ENCODE data around the gene ARID3A.
A peak's percentile ranks its signal among the peaks of the same experiment; 100 is the strongest.

The ARID3A gene

GRCh38 chr19:1000095-1000494 is 74.3 kb downstream of the ARID3A start, which contains the start of gene GRIN3B:
Gene GRIN3B, plus strand, starts transcription at chr19:1000419. Its CDS starts 19 bp downstream, at chr19:1000438.
- Histone ChIP-seq H3K27ac (ENCODE audit: low read length) (no peak within 1 kb of the TSS), H3F3A (ENCODE audit: insufficient read depth, low read length) (peaks cover 7% of the 10 kb centered on the region; the same call in 1 of the 2 replicates), H3K79me2 (ENCODE audit: low read length) (no peaks in the 10 kb centered on the region), H3K4me2 (ENCODE audit: low read depth, low read length) (peak within 1 kb of the TSS; percentile 48; the same call in 1 of the 2 replicates), H3K27me3 (replicated peaks; ENCODE audit: insufficient read depth, low read length) (peaks cover 51% of the 10 kb centered on the region), H3K4me1 (ENCODE audit: low read length) (peaks cover 5% of the 10 kb centered on the region), H3K9me2 (replicated peaks; ENCODE audit: insufficient read depth, low read length) (no peaks in the 10 kb centered on the region), H3K9me3 (replicated peaks; ENCODE audit: insufficient read depth, low read length) (no peaks in the 10 kb centered on the region), H2AFZ (ENCODE audit: low read length) (no peak within 1 kb of the TSS), H3K9ac (ENCODE audit: low read length) (no peak within 1 kb of the TSS), H3K36me3 (replicated peaks; ENCODE audit: insufficient read depth, low read length) (no peaks in the 10 kb centered on the region), H4K20me1 (ENCODE audit: insufficient read depth, low read length) (no peaks in the 10 kb centered on the region), H3K4me3 (ENCODE audit: low read length) (no peak within 1 kb of the TSS)
- no peak for TF ChIP-seq EZH2 (optimal IDR thresholded peaks at IDR 0.05; ENCODE audit: low read depth, low read length)
- TF ChIP-seq, protein P1, sequence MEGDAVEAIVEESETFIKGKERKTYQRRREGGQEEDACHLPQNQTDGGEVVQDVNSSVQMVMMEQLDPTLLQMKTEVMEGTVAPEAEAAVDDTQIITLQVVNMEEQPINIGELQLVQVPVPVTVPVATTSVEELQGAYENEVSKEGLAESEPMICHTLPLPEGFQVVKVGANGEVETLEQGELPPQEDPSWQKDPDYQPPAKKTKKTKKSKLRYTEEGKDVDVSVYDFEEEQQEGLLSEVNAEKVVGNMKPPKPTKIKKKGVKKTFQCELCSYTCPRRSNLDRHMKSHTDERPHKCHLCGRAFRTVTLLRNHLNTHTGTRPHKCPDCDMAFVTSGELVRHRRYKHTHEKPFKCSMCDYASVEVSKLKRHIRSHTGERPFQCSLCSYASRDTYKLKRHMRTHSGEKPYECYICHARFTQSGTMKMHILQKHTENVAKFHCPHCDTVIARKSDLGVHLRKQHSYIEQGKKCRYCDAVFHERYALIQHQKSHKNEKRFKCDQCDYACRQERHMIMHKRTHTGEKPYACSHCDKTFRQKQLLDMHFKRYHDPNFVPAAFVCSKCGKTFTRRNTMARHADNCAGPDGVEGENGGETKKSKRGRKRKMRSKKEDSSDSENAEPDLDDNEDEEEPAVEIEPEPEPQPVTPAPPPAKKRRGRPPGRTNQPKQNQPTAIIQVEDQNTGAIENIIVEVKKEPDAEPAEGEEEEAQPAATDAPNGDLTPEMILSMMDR (IDR thresholded peaks at IDR 0.05; ENCODE audit: low read length), result peak; percentile 46
- DNase-seq, result peak; percentile 49

DNA sequence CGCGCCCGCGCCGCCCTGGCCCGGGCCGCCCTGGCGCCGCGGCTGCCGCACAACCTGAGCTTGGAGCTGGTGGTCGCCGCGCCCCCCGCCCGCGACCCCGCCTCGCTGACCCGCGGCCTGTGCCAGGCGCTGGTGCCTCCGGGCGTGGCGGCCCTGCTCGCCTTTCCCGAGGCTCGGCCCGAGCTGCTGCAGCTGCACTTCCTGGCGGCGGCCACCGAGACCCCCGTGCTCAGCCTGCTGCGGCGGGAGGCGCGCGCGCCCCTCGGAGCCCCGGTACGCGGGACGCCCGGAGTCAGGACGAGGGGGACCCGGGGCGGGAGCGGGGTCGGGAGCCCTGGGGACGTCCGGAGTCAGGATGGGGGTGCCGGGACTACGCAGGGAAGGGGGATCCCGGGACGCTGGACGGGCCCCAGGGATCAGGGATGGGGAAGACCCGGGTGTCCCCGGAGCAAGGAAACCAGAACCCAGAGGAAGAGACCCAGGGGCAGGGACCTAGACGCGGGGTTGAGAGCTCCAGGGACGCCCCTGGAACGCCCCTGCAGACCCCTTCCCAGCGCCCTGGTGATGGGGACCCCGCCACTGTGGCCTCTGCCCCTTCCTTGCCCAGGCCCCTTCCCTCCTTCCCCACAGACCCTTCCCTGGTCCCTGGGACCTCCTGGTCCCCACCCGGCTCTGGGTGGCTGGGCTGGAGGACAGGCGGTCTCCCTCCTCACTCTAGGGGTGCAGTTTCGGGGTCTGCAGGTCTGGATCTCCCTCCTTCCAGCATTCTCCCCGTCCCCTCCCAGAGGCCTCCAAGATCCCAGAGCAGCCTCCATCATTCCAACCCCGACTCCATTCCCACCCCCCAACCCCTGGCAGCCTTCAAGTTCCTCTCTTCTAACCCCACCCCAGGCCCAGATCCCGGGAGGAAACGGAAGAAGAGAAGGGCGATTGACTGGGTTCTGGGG is 75.0 kb downstream of the ARID3A start:
- H3K9me2 ChIP-seq (replicated peaks; ENCODE audit: insufficient read depth, low read length), result no peaks in the 10 kb centered on the region
- DNase-seq, result no peak
- TF ChIP-seq, protein P1 (IDR thresholded peaks at IDR 0.05; ENCODE audit: low read length), result no peak
- TF ChIP-seq EZH2 (optimal IDR thresholded peaks at IDR 0.05; ENCODE audit: low read depth, low read length), result no peak
- TF ChIP-seq EZH2phosphoT487 (IDR thresholded peaks at IDR 0.05; ENCODE audit: low read length), result no peak
- no peaks in the 10 kb centered on the region for H3K79me2 ChIP-seq (ENCODE audit: low read length)
- no peaks in the 10 kb centered on the region for H3K36me3 ChIP-seq (replicated peaks; ENCODE audit: insufficient read depth, low read length)
- peaks cover 7% of the 10 kb centered on the region; the same call in 1 of the 2 replicates for H3F3A ChIP-seq (ENCODE audit: insufficient read depth, low read length)
- H3K4me2 ChIP-seq (ENCODE audit: low read depth, low read length), result no peak overlapping the region
- no peak overlapping the region for H2AFZ ChIP-seq (ENCODE audit: low read length)
- H3K4me1 ChIP-seq (ENCODE audit: low read length), result peaks cover 5% of the 10 kb centered on the region
- H3K9ac ChIP-seq (ENCODE audit: low read length), result no peak overlapping the region
- H4K20me1 ChIP-seq (ENCODE audit: insufficient read depth, low read length), result no peaks in the 10 kb centered on the region
- H3K9me3 ChIP-seq (replicated peaks; ENCODE audit: insufficient read depth, low read length), result no peaks in the 10 kb centered on the region
- no peak overlapping the region for H3K27ac ChIP-seq (ENCODE audit: low read length)
- no peak overlapping the region for H3K4me3 ChIP-seq (ENCODE audit: low read length)
- peaks cover 51% of the 10 kb centered on the region for H3K27me3 ChIP-seq (replicated peaks; ENCODE audit: insufficient read depth, low read length)

DNA sequence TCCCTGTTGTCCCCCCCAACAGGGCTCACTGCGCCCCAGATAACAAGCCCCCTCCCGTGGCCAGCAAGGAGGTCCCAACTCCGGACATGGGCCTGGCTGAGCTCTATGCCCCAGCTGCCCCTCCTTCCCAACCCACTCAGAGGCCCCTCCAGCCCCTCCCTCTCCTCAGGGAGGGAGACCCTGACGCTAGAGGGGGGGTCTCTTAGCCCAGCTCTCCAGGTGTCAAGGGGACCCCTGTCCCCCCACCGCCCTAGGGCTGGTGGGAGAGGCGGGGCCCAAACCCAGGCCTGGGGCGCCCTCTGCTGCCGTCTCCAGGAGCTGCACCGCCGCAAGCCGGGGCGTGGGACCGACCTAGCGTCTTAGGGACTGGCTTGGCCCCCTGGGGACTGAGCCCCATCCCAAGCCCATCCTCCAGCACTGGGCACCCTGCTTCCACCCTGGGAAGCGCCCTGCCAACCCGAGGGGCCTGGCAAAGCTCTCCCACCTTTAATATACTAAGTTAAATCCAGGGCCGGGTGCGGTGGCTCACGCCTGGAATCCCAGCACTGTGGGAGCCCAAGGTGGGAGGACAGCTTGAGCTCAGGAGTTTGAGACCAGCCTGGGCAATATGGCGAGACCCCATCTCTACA is 75.8 kb downstream of the ARID3A start:
- H3K9me3 ChIP-seq (replicated peaks; ENCODE audit: insufficient read depth, low read length), result no peaks in the 10 kb centered on the region
- H3F3A ChIP-seq (ENCODE audit: insufficient read depth, low read length), result peaks cover under 1% of the 10 kb centered on the region; the same call in 1 of the 2 replicates
- no peak overlapping the region for H3K27ac ChIP-seq (ENCODE audit: low read length)
- no peaks in the 10 kb centered on the region for H3K4me1 ChIP-seq (ENCODE audit: low read length)
- no peak overlapping the region for H3K9ac ChIP-seq (ENCODE audit: low read length)
- H3K27me3 ChIP-seq (replicated peaks; ENCODE audit: insufficient read depth, low read length), result peaks cover 51% of the 10 kb centered on the region
- no peak overlapping the region for H3K4me3 ChIP-seq (ENCODE audit: low read length)
- TF ChIP-seq, protein P1 (IDR thresholded peaks at IDR 0.05; ENCODE audit: low read length), result peak; percentile 97
- TF ChIP-seq EZH2 (optimal IDR thresholded peaks at IDR 0.05; ENCODE audit: low read depth, low read length), result no peak
- no peaks in the 10 kb centered on the region for H3K36me3 ChIP-seq (replicated peaks; ENCODE audit: insufficient read depth, low read length)
- H2AFZ ChIP-seq (ENCODE audit: low read length), result no peak overlapping the region
- H3K9me2 ChIP-seq (replicated peaks; ENCODE audit: insufficient read depth, low read length), result no peaks in the 10 kb centered on the region
- no peaks in the 10 kb centered on the region for H3K79me2 ChIP-seq (ENCODE audit: low read length)
- H4K20me1 ChIP-seq (ENCODE audit: insufficient read depth, low read length), result no peaks in the 10 kb centered on the region
- H3K4me2 ChIP-seq (ENCODE audit: low read depth, low read length), result no peak overlapping the region
- peak; percentile 53 for DNase-seq

Data from MM.1S (cell line).